ENCODE measurements around the gene STK32C.

DNA sequence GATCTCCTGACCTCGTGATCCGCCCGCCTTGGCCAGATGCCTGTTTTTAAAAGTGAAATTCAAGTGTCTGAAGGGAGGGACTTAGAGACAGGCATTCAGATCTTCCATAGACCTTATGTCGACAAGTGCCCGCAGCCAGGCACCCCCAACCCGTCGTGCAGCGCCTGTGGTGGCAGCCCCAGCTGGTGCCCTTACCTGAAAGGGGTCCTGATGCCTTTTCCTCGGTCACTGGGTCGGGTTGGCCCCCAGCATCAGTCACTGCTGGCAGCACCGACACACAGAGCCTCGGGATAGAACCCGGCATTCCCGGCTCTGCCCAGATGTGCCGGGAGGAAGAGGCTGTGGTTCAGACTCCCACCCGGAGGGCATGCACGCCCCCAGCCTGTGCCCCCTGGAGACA is 47.5 kb upstream of the STK32C start:
- TF ChIP-seq YY1 (IDR thresholded peaks at IDR 0.05; ENCODE audit: insufficient read depth, insufficient read length) (no peak), SUZ12 (IDR thresholded peaks at IDR 0.05; ENCODE audit: extremely low read depth, insufficient read depth, insufficient read length) (no peak)
